Superior temporal gyrus (tissue), 1 donor: ENCODE results near the gene ANGPTL8.

Experiments
- DNase-seq: peaks from one replicate; pipeline ENCODE4 v3.0.0-alpha.2; 2016; ENCODE audit errors: extremely low spot score

ANGPTL8 gene

DNA sequence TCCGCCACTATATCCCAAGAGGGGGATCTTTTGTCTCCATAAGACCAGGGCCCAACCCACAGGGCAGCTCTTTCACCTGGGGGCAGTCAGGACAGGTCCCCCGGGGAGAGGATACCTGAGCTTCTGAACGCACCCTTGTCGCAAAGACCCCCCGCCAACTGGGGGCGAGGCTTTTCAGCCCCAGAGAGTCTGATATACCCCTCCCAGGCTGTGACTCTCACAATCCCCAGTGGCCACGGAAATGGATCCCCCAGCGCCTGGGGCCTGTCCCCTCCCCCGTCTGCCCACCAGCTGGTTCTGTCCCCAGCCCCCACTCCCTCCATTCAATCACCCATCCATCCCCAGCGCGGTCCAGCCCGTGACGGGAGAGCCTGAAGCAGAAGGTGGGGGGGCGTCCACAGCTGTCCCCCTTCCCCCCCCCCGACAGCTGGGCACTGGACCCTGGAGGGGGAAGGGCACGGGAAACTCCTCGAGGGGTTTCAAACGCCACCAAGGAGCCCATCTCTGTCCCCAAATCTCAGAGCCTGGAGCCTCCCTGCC, 22.1 kb downstream of the ANGPTL8 start:
- no peak for DNase-seq

GRCh38 chr19:11261971-11262839, 22.8 kb downstream of the ANGPTL8 start, which contains the start of gene DOCK6:
Gene DOCK6 (minus strand): TSS chr19:11262524. CDS start chr19:11262440, 84 bp downstream.
- DNase-seq = no peak

- DNase-seq = no peak
Measured at GRCh38 chr19:11263726-11264125, 24.3 kb downstream of the ANGPTL8 start.

GRCh38 chr19:11264452-11265176, 25.2 kb downstream of the ANGPTL8 start:
- no peak for DNase-seq

DNA sequence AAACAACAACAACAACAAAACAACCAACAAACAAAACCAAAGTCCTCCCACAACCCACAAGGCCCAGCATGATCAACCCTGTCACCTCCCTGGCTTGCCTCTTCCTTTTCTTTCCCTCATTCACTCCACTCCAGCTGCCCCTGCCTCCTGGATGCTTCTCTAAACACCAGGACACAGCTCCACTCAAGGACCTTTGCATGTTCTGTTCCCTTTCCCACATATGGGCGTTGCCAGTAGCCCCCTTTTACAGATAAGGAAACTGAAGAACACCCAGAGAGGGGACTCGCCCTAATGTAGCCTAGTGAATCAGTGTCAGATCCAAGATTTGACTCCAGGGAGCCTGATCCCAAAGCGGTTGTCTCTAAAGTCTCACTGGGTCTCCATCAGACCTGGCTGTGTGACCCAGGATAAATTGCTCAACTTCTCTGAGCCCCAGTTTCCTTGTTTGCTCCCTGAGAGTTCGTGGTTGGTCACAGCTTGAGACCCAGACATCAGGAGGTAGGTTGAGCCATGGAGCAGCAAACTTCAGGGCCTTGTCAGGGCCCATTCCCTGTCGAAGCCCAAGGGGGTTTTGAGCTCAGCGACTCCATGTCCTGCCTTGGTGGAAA, 25.9 kb downstream of the ANGPTL8 start:
- DNase-seq = no peak

DNA sequence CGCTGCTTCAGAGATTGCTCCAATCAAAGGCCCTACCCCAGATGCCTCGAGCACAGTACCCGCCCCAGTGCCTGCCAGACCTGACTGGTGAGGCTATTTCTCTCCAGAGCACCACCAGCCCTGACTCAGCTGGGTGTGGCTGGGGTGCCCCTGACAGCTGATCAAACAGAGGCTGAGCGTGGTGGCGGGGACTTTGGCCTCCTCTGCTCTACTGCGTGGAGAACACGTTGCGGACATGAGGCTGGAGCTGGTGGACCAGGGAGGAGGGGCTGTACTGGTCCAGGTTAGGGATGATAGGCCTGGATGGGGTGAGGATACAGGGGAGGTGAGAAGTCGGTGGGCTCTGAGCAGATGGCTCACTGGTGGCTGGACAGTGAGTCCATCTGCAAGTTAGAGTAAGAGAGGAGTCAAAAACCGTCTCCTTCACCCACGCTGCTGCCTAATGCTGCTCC, 26.4 kb downstream of the ANGPTL8 start:
- no peak for DNase-seq

DNA sequence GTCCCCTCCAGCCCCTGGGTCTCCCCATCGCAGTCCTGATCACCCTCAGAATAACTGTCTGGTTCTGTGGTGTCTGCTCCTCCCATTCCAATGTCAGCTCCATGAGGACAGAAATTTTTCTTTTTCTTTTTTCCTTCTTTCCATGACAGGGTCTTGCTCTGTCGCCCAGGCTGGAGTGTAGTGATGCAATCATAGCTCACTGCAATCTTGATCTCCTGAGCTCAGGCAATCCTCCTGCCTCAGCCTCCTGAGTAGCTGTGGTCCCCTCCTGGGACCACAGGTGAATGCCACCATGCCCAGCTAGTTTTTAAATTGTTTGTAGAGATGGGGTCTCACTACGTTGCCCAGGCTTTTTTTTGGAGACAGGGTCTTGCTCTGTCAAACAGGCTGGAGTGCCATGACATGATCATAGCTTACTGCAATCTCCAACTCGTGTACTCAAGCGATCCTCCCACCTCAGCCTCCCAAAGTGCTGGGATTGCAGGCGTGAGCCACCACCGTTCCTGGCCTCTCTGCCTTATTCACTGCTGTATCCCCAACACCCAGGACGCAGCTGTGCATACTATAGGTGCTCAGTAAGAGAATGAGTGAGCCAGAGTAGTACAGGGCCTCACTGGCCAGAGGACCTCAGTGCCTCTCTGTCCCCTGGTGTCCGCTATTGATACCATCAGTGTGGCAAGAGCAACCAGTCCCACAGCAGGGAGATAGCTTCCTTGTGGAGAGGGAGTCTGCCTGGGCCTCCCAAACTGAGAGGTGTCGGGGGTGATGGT, 28.1 kb downstream of the ANGPTL8 start:
- DNase-seq = no peak

DNA sequence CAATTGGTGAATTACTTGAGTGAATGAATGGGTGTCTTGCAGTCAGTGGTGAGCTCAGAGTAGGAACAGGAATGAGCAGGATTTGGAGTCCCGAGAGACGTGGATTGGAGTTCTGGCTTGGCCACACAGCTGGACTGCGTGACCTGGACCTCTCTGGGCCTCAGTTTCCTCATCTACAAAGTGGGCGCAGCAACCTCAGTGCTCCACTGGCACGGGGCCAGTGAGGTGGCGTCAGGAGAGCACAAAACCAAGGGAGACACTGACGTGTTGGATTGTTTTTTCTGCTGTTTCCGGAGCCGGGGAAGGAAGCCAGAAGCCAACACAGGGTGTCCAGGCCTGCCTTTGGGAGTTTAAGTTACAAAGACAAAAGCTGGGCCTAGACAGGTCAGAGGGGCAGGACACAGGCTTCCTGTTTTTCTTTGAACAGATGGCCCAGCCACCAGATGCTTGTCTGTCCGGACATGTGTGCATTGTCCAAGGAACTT, 29.4 kb downstream of the ANGPTL8 start:
- DNase-seq = no peak

DNA sequence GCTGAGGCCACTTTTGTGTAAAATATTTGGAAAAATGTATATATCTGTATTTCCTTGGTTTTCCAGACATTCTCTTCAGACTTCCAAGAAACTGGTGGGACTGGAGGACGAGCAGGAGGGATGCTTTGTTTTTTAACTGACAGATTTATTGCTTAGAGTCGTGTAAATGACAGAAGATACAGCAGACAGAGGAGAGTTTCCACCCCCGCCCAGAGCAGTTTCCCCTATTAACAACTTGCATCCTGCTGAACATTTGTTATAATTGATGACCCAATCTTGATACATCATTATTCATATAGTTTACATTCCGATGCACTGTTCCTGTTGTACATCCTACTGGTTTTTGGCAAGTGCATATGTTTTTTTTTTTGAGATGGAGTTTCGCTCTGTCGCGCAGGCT, 30.0 kb downstream of the ANGPTL8 start:
- no peak for DNase-seq

DNA sequence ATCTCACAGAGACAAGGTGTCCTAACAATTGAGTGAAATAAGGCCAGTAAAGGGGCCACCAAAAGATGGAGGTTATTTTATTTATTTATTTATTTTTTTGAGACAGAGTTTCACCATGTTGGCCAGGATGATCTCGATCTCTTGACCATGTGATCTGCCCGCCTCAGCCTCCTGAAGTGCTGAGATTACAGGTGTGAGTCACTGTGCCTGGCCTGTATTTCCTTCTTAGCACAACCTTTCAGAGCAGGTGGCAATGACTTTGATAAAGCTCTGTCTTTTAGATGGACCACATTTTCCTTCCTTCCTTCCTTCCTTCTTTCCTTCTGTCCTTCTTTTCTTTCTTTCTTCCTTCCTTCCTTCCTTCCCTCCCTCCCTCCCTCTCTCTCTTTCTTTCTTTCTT, 33.9 kb downstream of the ANGPTL8 start:
- DNase-seq = no peak

- no peak for DNase-seq
Measured at GRCh38 chr19:11273989-11274388, 34.6 kb downstream of the ANGPTL8 start.

DNA sequence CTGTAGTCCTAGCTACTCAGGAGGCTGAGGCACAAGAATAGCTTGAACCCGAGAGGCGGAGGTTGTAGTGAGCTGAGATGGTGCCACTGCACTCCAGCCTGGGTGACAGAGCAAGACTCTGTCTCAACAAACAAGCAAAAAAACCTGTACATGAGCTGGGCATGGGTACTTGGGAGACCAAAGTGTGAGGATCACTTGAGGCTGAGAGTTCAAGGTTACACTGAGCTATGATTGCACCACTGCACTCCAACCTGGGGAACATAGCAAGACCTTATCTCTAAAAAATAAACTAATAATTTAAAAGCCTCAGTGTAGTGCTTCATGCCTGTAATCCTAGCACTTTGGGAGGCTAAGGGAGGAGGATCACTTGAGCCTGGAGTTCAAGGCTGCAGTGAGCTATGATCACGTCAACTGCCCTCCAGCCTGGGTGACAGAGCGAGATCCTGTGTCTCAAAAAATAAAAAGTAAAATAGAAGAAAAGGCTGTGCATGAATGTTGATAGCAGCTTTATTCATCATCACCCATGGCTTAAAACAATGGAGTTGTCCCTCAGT, 35.2 kb downstream of the ANGPTL8 start:
- no peak for DNase-seq

GRCh38 chr19:11278670-11279069, 39.3 kb downstream of the ANGPTL8 start:
- no peak for DNase-seq

GRCh38 chr19:11279505-11280236, 40.3 kb downstream of the ANGPTL8 start:
- DNase-seq = no peak

DNA sequence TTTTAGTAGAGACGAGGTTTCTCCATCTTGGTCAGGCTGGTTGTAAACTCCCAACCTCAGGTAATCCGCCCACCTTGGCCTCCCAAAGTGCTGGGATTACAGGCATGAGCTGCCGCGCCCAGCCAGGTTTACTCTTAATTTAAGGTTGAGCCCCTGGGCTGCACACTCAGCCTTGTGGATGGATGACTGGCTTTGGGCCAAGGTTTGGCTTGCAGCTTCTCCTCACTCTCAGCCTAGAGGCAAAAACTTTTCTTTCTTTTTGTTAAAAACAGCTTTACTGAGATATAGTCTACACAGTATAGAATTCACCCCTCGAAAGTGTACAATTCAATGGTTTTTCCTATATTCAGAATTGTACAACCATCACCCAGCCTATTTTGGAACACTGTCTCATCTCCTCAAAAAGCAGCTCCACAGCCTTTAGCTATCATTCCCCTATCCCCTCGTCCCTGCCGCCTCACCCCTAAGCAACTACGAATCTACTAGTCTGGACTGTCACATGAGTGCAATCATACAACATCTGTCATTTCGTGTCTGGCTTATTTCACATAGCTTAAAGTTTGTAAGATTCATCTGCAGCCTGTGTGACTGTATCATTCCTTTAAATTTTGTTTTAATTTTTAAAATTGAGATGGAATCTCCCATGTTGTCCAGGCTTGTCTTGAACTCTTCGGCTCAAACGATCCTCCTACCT, 42.1 kb downstream of the ANGPTL8 start:
- no peak for DNase-seq

DNA sequence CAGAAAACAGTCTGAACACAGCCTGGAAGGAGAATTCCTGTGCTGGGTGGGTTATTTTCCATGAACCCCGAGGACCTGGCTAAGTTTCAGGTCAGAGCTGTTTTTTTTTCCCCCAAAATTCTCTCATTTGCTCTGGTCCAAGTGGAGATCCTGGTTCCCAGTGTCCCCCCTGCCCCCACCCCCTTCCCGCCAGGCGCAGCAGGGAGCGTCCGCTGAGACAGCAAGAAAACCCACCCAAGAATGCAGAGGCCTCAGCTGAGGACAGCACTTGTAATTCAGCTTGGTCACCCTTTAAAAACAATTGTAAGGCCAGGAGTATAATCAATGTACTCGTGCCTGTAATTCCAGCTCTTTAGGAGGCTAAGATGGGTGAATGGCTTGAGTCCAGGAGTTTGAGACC, 45.1 kb downstream of the ANGPTL8 start:
- no peak for DNase-seq

DNA sequence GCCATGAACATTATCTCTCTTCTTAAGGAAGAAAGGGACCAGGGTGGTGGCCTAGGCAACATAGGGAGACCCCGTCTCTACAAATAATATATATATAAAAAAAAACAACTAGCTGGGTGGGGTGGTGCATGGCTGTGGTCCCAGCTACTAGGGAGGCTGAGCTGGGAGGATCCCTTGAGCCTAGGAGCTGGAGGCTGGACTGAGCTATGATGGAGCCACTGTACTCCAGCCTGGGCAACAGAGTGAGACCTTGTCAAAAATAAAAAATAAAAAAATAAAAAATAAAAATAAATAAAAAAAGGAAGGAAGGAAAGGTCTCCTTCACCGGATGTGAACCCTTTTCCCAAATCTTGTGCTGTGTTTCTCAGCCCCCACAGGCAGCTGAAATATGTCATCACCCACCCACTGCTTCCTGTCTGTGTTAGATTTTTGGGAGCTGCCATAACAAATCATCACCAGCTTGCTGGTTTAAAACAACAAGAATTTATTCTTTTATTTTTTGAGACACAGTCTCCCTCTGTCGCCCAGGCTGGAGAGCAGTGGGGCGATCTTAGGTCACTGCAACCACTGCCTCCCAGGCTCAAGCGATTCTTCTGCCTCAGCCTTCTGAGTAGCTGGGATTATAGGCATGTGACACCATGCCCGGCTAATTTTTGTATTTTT, 47.0 kb downstream of the ANGPTL8 start:
- no peak for DNase-seq

GRCh38 chr19:11288349-11288748, 48.9 kb downstream of the ANGPTL8 start:
- DNase-seq = no peak

DNA sequence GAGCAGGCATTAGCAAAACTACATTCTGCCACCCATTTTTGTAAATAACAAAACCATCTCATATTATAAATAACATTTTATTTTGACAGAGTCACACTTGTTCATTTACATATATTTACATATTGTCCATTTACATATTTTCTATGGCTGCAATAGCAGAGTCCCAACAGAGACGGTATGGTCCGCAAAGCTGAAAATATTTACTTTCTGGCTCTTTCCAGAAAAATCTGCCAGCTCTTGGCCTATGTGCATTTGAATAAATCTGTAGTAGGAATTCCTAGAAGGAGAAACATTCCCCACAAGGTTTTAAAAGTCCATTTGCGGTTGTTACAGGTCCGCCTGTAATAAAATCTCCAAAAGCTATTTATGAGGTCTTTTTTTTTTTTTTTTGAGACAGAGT, 50.8 kb downstream of the ANGPTL8 start:
- DNase-seq = no peak
